ENCODE data around the gene ZEB1. TPM values are rescaled to one million over a fixed set of nuclear protein-coding genes. Genes with fewer than 3 reads are reported as not detected.

ZEB1 gene
- total RNA-seq, 4 donors from 2014 or later: 64.3 to 113 (median 96.7) TPM

DNA sequence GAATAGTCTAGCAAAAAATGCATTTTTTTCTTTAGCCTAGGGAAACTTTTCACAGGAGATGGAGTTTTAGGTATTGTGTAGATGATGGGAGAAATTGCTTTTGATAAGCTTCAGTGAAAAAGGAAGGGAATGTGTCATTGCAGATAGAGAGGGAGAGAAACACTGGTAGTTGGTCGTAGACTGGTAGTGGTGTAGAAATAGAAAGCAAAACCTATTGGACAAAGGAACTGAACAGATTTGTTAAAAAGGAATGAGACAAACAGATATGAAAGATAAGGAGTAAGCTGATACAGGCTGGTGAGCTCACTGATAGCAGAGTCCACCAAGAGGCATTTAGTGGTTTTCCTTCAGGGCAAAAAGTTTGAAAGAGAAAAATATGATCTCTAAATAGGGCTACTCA, 94.3 kb downstream of the ZEB1 start:
- TF ChIP-seq, protein P1, sequence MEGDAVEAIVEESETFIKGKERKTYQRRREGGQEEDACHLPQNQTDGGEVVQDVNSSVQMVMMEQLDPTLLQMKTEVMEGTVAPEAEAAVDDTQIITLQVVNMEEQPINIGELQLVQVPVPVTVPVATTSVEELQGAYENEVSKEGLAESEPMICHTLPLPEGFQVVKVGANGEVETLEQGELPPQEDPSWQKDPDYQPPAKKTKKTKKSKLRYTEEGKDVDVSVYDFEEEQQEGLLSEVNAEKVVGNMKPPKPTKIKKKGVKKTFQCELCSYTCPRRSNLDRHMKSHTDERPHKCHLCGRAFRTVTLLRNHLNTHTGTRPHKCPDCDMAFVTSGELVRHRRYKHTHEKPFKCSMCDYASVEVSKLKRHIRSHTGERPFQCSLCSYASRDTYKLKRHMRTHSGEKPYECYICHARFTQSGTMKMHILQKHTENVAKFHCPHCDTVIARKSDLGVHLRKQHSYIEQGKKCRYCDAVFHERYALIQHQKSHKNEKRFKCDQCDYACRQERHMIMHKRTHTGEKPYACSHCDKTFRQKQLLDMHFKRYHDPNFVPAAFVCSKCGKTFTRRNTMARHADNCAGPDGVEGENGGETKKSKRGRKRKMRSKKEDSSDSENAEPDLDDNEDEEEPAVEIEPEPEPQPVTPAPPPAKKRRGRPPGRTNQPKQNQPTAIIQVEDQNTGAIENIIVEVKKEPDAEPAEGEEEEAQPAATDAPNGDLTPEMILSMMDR (IDR thresholded peaks at IDR 0.05; ENCODE audit: low read depth): no peak

DNA sequence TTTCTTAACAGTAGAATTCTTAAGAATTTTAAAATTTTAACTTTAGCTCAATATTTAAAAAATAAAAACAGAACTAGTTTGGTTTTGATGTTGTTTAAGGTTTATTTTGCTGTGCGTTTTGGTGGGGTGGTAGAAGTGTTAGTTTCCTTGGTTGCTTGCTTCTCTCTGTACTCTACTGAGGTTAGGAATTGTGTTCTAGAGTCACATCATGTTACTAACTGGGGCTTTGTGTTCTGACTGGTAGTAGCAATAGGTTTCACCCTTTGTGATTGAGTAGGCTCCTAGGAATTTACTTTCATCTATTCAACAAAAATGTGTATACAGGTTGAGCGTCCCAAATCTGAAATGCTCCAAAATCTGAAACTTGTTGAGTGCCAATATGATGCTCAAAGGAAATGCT, 99.5 kb downstream of the ZEB1 start:
- TF ChIP-seq, protein P1 (IDR thresholded peaks at IDR 0.05; ENCODE audit: low read depth): no peak

DNA sequence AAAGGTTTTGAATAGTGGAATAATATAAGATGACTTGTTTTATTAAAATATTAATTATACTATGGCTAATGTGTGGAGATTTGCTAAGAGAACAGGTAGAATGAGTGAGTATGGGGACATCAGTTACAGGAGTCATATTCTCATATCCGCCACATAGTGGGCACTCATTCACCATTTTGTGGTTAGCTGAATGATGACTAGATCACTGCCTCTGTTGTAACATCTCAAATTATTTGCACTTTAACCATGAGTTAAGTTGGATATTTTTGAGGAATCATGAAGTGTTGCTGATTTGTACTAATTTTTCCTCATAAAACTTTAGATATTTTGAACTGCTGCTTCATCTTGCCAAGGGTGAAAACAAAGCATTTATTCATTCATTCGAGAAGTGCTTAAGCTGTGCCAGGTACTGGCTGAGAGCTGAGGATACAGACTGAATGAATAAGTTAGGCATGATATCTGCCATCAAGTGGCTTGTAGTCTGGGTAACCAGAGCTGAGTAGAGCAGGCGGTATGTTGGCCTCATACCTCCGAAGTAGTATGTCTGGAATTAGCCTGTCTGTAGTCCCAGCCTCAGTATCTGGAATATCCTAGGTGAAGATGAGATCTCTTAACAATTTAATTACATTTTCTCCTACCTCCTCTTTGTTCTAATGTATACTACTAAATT, 100.5 kb downstream of the ZEB1 start:
- TF ChIP-seq, protein P1 (IDR thresholded peaks at IDR 0.05; ENCODE audit: low read depth): no peak

GRCh38 chr10:31421322-31421721, 102.3 kb downstream of the ZEB1 start:
- TF ChIP-seq, protein P1 (IDR thresholded peaks at IDR 0.05; ENCODE audit: low read depth): no peak

GRCh38 chr10:31422634-31423033, 103.6 kb downstream of the ZEB1 start:
- TF ChIP-seq, protein P1 (IDR thresholded peaks at IDR 0.05; ENCODE audit: low read depth): no peak

- TF ChIP-seq, protein P1 (IDR thresholded peaks at IDR 0.05; ENCODE audit: low read depth): no peak
These were observed 105.5 kb downstream of the ZEB1 start for GRCh38 chr10:31424473-31424872.

- TF ChIP-seq, protein P1 (IDR thresholded peaks at IDR 0.05; ENCODE audit: low read depth): no peak
These were observed 107.4 kb downstream of the ZEB1 start for GRCh38 chr10:31426401-31426800.

Data from subcutaneous adipose tissue (tissue), 4 donors.